IgD-negative memory B cell (primary cell): ENCODE measurements around the gene TECPR2. TPM values are rescaled to one million over a fixed set of nuclear protein-coding genes. Genes with fewer than 3 reads are reported as not detected.
"Not testable (repeated sequence)": the region's sequence is repeated elsewhere in the genome, so short reads cannot be mapped to it uniquely, and the experiment has no call there.

Experiments used
- H3K27ac Mint-ChIP-seq, 3 donors: one replicate each; pipeline ENCODE4 v1.8.0; 2020 to 2022; ENCODE audit warnings: mild to moderate bottlenecking in 3 of 3, mixed read lengths in 3 of 3, moderate library complexity in 1 of 3
- H3K27me3 Mint-ChIP-seq: one replicate; pipeline ENCODE4 v1.8.0; 2021; ENCODE audit warnings: mixed read lengths
- H3K36me3 Mint-ChIP-seq: one replicate; pipeline ENCODE4 v1.8.0; 2020; ENCODE audit warnings: mild to moderate bottlenecking, mixed read lengths
- H3K4me1 Mint-ChIP-seq, 3 donors: one replicate each; pipeline ENCODE4 v1.8.0; 2020 to 2022; ENCODE audit warnings: mixed read lengths in 3 of 3, mild to moderate bottlenecking in 1 of 3
- H3K4me3 Mint-ChIP-seq, 4 donors: one replicate each; pipeline ENCODE4 v1.8.0; 2020 to 2022; ENCODE audit warnings: mild to moderate bottlenecking in 4 of 4, mixed read lengths in 4 of 4, moderate library complexity in 3 of 4
- H3K9me3 Mint-ChIP-seq, 3 donors: one replicate each; pipeline ENCODE4 v1.8.0; 2020 to 2021; ENCODE audit warnings: mixed read lengths in 3 of 3, mild to moderate bottlenecking in 1 of 3
- polyA plus RNA-seq: library from polyadenylated mRNA; unstranded; fragments of 300-500 nt; fragmentation: Illumina TruSeq; gene quantifications from one replicate; pipeline ENCODE4 v1.2.3, GENCODE V29; 2021

Gene TECPR2
- polyA plus RNA-seq, 1 donor from 2014 or later = 3.2 TPM

- Mint-ChIP-seq H3K27ac (no peak overlapping the region), H3K9me3 (no peaks in the 10 kb centered on the region), H3K4me1 (no peaks in the 10 kb centered on the region), H3K27me3 (no peaks in the 10 kb centered on the region), H3K36me3 (peaks cover 6% of the 10 kb centered on the region), H3K4me3 (no peak overlapping the region)
Measured at GRCh38 chr14:102351023-102351422, 11.7 kb upstream of the TECPR2 start.

GRCh38 chr14:102351593-102351992, 11.1 kb upstream of the TECPR2 start:
- H3K4me1 Mint-ChIP-seq, H3K27me3 Mint-ChIP-seq, H3K4me3 Mint-ChIP-seq, H3K9me3 Mint-ChIP-seq, H3K27ac Mint-ChIP-seq, H3K36me3 Mint-ChIP-seq: not testable (repeated sequence)

GRCh38 chr14:102352213-102352612, 10.5 kb upstream of the TECPR2 start:
- Mint-ChIP-seq H3K4me1 (no peaks in the 10 kb centered on the region), H3K9me3 (no peaks in the 10 kb centered on the region), H3K36me3 (peaks cover 8% of the 10 kb centered on the region), H3K4me3 (no peak overlapping the region), H3K27ac (no peak overlapping the region), H3K27me3 (no peaks in the 10 kb centered on the region)

- Mint-ChIP-seq H3K36me3 (peaks cover 15% of the 10 kb centered on the region), H3K27me3 (no peaks in the 10 kb centered on the region), H3K27ac (no peak overlapping the region), H3K9me3 (no peaks in the 10 kb centered on the region), H3K4me1 (no peaks in the 10 kb centered on the region), H3K4me3 (no peak overlapping the region)
Measured at GRCh38 chr14:102353126-102353619, 9.6 kb upstream of the TECPR2 start.

GRCh38 chr14:102356280-102356679, 6.5 kb upstream of the TECPR2 start:
- Mint-ChIP-seq H3K9me3 (no peaks in the 10 kb centered on the region), H3K36me3 (peaks cover 11% of the 10 kb centered on the region), H3K27ac (no peak overlapping the region), H3K27me3 (no peaks in the 10 kb centered on the region), H3K4me3 (no peak overlapping the region), H3K4me1 (peaks cover 4 to 8% (median 6%) of the 10 kb centered on the region in 3 donors)

- Mint-ChIP-seq H3K9me3 (no peaks in the 10 kb centered on the region), H3K4me1 (peaks cover 16 to 22% (median 18%) of the 10 kb centered on the region in 3 donors), H3K36me3 (peaks cover 11% of the 10 kb centered on the region), H3K27me3 (peaks cover 2% of the 10 kb centered on the region), H3K27ac (no peak overlapping the region), H3K4me3 (no peak overlapping the region)
Measured at GRCh38 chr14:102359341-102359740, 3.4 kb upstream of the TECPR2 start.

- peaks cover 11% of the 10 kb centered on the region for H3K36me3 Mint-ChIP-seq
- H3K27me3 Mint-ChIP-seq = peaks cover 2% of the 10 kb centered on the region
- no peaks in the 10 kb centered on the region for H3K9me3 Mint-ChIP-seq
- H3K4me3 Mint-ChIP-seq = peak overlapping the region in 3 of 4 donors; percentile 12 to 81 (median 20)
- H3K4me1 Mint-ChIP-seq = peaks cover 16 to 22% (median 18%) of the 10 kb centered on the region in 3 donors
- peak overlapping the region in 1 of 3 donors; percentile 79 for H3K27ac Mint-ChIP-seq
Measured at GRCh38 chr14:102360388-102360787, 2.4 kb upstream of the TECPR2 start.

GRCh38 chr14:102362084-102362483, 657 bp upstream of the TECPR2 start:
- Mint-ChIP-seq H3K27me3 (peaks cover 3% of the 10 kb centered on the region), H3K4me3 (peak overlapping the region in 2 of 4 donors; percentile 96 to 98), H3K36me3 (peaks cover 8% of the 10 kb centered on the region), H3K9me3 (no peaks in the 10 kb centered on the region), H3K27ac (peak overlapping the region in 2 of 3 donors; percentile 95), H3K4me1 (peaks cover 16 to 24% (median 22%) of the 10 kb centered on the region in 3 donors)

GRCh38 chr14:102363182-102363943, 622 bp downstream of the TECPR2 start:
- Mint-ChIP-seq H3K4me1 (peaks cover 20 to 29% (median 27%) of the 10 kb centered on the region in 3 donors), H3K4me3 (peak overlapping the region in 2 of 4 donors; percentile 94 to 95), H3K36me3 (peaks cover 1% of the 10 kb centered on the region), H3K27ac (peak overlapping the region in 2 of 3 donors; percentile 92 to 93), H3K9me3 (no peaks in the 10 kb centered on the region), H3K27me3 (peaks cover 3% of the 10 kb centered on the region)

GRCh38 chr14:102370305-102370809, 7.6 kb downstream of the TECPR2 start:
- Mint-ChIP-seq H3K27ac (peak overlapping the region in 1 of 3 donors; percentile 2), H3K4me1 (peaks cover 6 to 14% (median 14%) of the 10 kb centered on the region in 3 donors), H3K27me3 (peaks cover 6% of the 10 kb centered on the region), H3K9me3 (peaks cover 0 to 1% (median 0%) of the 10 kb centered on the region in 3 donors), H3K36me3 (peaks cover 8% of the 10 kb centered on the region), H3K4me3 (peak overlapping the region in 2 of 4 donors; percentile 54 to 74)

- Mint-ChIP-seq H3K27ac (peak overlapping the region in 2 of 3 donors; percentile 2 to 47), H3K27me3 (peaks cover 6% of the 10 kb centered on the region), H3K4me3 (no peak overlapping the region), H3K4me1 (peaks cover 6 to 14% (median 14%) of the 10 kb centered on the region in 3 donors), H3K36me3 (peaks cover 8% of the 10 kb centered on the region), H3K9me3 (peaks cover 0 to 1% (median 0%) of the 10 kb centered on the region in 3 donors)
Measured at GRCh38 chr14:102371361-102371760, 8.6 kb downstream of the TECPR2 start.

- peaks cover 11% of the 10 kb centered on the region for H3K36me3 Mint-ChIP-seq
- no peak overlapping the region for H3K27ac Mint-ChIP-seq
- peaks cover 0 to 1% (median 0%) of the 10 kb centered on the region in 3 donors for H3K9me3 Mint-ChIP-seq
- H3K4me1 Mint-ChIP-seq = peaks cover 2 to 6% (median 5%) of the 10 kb centered on the region in 3 donors
- no peak overlapping the region for H3K4me3 Mint-ChIP-seq
- H3K27me3 Mint-ChIP-seq = peaks cover 5% of the 10 kb centered on the region
Measured at GRCh38 chr14:102373110-102373509, 10.4 kb downstream of the TECPR2 start.

- H3K27me3 Mint-ChIP-seq = no peaks in the 10 kb centered on the region
- H3K4me3 Mint-ChIP-seq = no peak overlapping the region
- H3K9me3 Mint-ChIP-seq = peaks cover 0 to 1% (median 0%) of the 10 kb centered on the region in 3 donors
- peaks cover 11% of the 10 kb centered on the region for H3K36me3 Mint-ChIP-seq
- H3K4me1 Mint-ChIP-seq = peaks cover 2 to 6% (median 5%) of the 10 kb centered on the region in 3 donors
- H3K27ac Mint-ChIP-seq = no peak overlapping the region
Measured at GRCh38 chr14:102374264-102374663, 11.5 kb downstream of the TECPR2 start.

GRCh38 chr14:102375119-102375518, 12.4 kb downstream of the TECPR2 start:
- no peaks in the 10 kb centered on the region for H3K27me3 Mint-ChIP-seq

GRCh38 chr14:102377696-102378095, 15.0 kb downstream of the TECPR2 start:
- H3K4me1 Mint-ChIP-seq = no peaks in the 10 kb centered on the region
- no peak overlapping the region for H3K27ac Mint-ChIP-seq
- no peaks in the 10 kb centered on the region for H3K9me3 Mint-ChIP-seq
- H3K36me3 Mint-ChIP-seq = peaks cover 5% of the 10 kb centered on the region
- H3K27me3 Mint-ChIP-seq = no peaks in the 10 kb centered on the region
- H3K4me3 Mint-ChIP-seq = peak overlapping the region in 1 of 4 donors; percentile 41

More at GRCh38 chr14:102375119-102375518, 12.4 kb downstream of the TECPR2 start:
- Mint-ChIP-seq H3K36me3 (peaks cover 11% of the 10 kb centered on the region), H3K4me1 (peaks cover 2 to 6% (median 4%) of the 10 kb centered on the region in 3 donors), H3K4me3 (peak overlapping the region in 1 of 4 donors; percentile 61), H3K27ac (peak overlapping the region in 1 of 3 donors; percentile 47), H3K9me3 (peaks cover 0 to 1% (median 0%) of the 10 kb centered on the region in 3 donors)
